NCI-H2227 (cell line): ENCODE results near the gene KLHL29.

Experiments
- DNase-seq: peaks from one replicate; lab custom pipeline; 2025; ENCODE audit not compliant: unreplicated experiment; lab: John Stamatoyannopoulos, UW

KLHL29 gene

GRCh38 chr2:23622466-23622865 lies 237.5 kb downstream of the KLHL29 start:
- no peak for DNase-seq

GRCh38 chr2:23622966-23623675 lies 238.1 kb downstream of the KLHL29 start:
- DNase-seq = no peak

- no peak for DNase-seq
These were observed 239.4 kb downstream of the KLHL29 start for GRCh38 chr2:23624378-23624777.

GRCh38 chr2:23624915-23625314 lies 239.9 kb downstream of the KLHL29 start:
- DNase-seq = no peak

- no peak for DNase-seq
These were observed 240.7 kb downstream of the KLHL29 start for GRCh38 chr2:23625726-23626125.

- DNase-seq = no peak
These were observed 241.8 kb downstream of the KLHL29 start for GRCh38 chr2:23626701-23627230.

GRCh38 chr2:23627236-23628009 lies 242.4 kb downstream of the KLHL29 start:
- DNase-seq = no peak

- no peak for DNase-seq
These were observed 244.2 kb downstream of the KLHL29 start for GRCh38 chr2:23628926-23629771.

- DNase-seq = no peak
These were observed 244.9 kb downstream of the KLHL29 start for GRCh38 chr2:23629772-23630480.

- DNase-seq = no peak
These were observed 246.0 kb downstream of the KLHL29 start for GRCh38 chr2:23630961-23631360.

- no peak for DNase-seq
These were observed 246.4 kb downstream of the KLHL29 start for GRCh38 chr2:23631389-23631788.

GRCh38 chr2:23632386-23632785 lies 247.4 kb downstream of the KLHL29 start:
- DNase-seq = no peak

GRCh38 chr2:23632831-23633395 lies 247.9 kb downstream of the KLHL29 start:
- no peak for DNase-seq

- no peak for DNase-seq
These were observed 249.0 kb downstream of the KLHL29 start for GRCh38 chr2:23633966-23634365.

GRCh38 chr2:23635442-23636340 lies 250.7 kb downstream of the KLHL29 start:
- no peak for DNase-seq

GRCh38 chr2:23636426-23636825 lies 251.4 kb downstream of the KLHL29 start:
- DNase-seq = no peak

GRCh38 chr2:23637011-23637778 lies 252.2 kb downstream of the KLHL29 start:
- peak; percentile 60 for DNase-seq

GRCh38 chr2:23639406-23639982 lies 254.5 kb downstream of the KLHL29 start:
- no peak for DNase-seq
